HEK293 (cell line): ENCODE measurements around the gene HOXA3.

Source experiments
- BCL11A ChIP-seq: fragments of 450-650 bp; formaldehyde crosslinking; IDR thresholded peaks from 2 replicates; pipeline ENCODE4 v1.5.1; 2016; ENCODE audit warnings: low read depth, missing biosample characterization, missing genetic modification characterization
- GFI1B ChIP-seq: fragments of 450-650 bp; formaldehyde crosslinking; IDR thresholded peaks from 2 replicates; pipeline ENCODE4 v1.5.1; 2016; ENCODE audit warnings: missing biosample characterization, missing genetic modification characterization
- GLIS2 ChIP-seq: fragments of 450-650 bp; formaldehyde crosslinking; IDR thresholded peaks from 2 replicates; pipeline ENCODE4 v1.5.1; 2016; ENCODE audit warnings: missing biosample characterization, missing genetic modification characterization
- HOXC10 ChIP-seq: sonication (generic); formaldehyde crosslinking; IDR thresholded peaks from 2 replicates; pipeline ENCODE4 v1.8.1; 2023; ENCODE audit warnings: mild to moderate bottlenecking, missing genetic modification reagents
- HOXD13 ChIP-seq: sonication (generic); formaldehyde crosslinking; IDR thresholded peaks from 2 replicates; pipeline ENCODE4 v1.8.0; 2022; ENCODE audit warnings: missing genetic modification reagents, borderline replicate concordance
- KLF1 ChIP-seq: fragments of 450-650 bp; formaldehyde crosslinking; IDR thresholded peaks from 2 replicates; pipeline ENCODE4 v1.5.1; 2016; ENCODE audit warnings: missing biosample characterization, missing genetic modification characterization
- OSR2 ChIP-seq: fragments of 450-650 bp; formaldehyde crosslinking; IDR thresholded peaks from 2 replicates; pipeline ENCODE4 v1.5.1; 2016; ENCODE audit warnings: missing biosample characterization, missing genetic modification characterization
- RBAK ChIP-seq: fragments of 450-650 bp; formaldehyde crosslinking; IDR thresholded peaks from 2 replicates; pipeline ENCODE4 v1.5.1; 2016; ENCODE audit warnings: missing biosample characterization, missing genetic modification characterization
- SCRT2 ChIP-seq: fragments of 450-650 bp; formaldehyde crosslinking; IDR thresholded peaks from 2 replicates; pipeline ENCODE4 v1.5.1; 2016; ENCODE audit warnings: missing biosample characterization, missing genetic modification characterization
- ZFP41 ChIP-seq: fragments of 450-650 bp; formaldehyde crosslinking; IDR thresholded peaks from 2 replicates; pipeline ENCODE4 v1.5.1; 2016; ENCODE audit warnings: missing biosample characterization, missing genetic modification characterization, borderline replicate concordance
- ZNF138 ChIP-seq: fragments of 450-650 bp; formaldehyde crosslinking; IDR thresholded peaks from 2 replicates; pipeline ENCODE4 v1.5.1; 2016; ENCODE audit warnings: missing biosample characterization, missing genetic modification characterization, borderline replicate concordance
- ZNF211 ChIP-seq: fragments of 450-650 bp; formaldehyde crosslinking; IDR thresholded peaks from 2 replicates; pipeline ENCODE4 v1.5.1; 2016; ENCODE audit warnings: low read depth, missing biosample characterization, missing genetic modification characterization
- ZNF248 ChIP-seq: fragments of 450-650 bp; formaldehyde crosslinking; IDR thresholded peaks from 2 replicates; pipeline ENCODE4 v1.5.1; 2017; ENCODE audit warnings: missing biosample characterization, missing genetic modification characterization
- ZNF37A ChIP-seq: fragments of 450-650 bp; IDR thresholded peaks from 2 replicates; pipeline ENCODE4 v1.5.1; 2018; ENCODE audit warnings: missing biosample characterization, missing genetic modification characterization
- ZNF600 ChIP-seq: fragments of 450-650 bp; formaldehyde crosslinking; IDR thresholded peaks from 2 replicates; pipeline ENCODE4 v1.5.1; 2016; ENCODE audit warnings: missing biosample characterization, missing genetic modification characterization
- ZNF776 ChIP-seq: fragments of 450-650 bp; formaldehyde crosslinking; IDR thresholded peaks from 2 replicates; pipeline ENCODE4 v1.5.0; 2017; ENCODE audit warnings: missing biosample characterization, missing genetic modification characterization, borderline replicate concordance
- ZNF843 ChIP-seq: fragments of 450-650 bp; formaldehyde crosslinking; IDR thresholded peaks from 2 replicates; pipeline ENCODE4 v1.5.1; 2016; ENCODE audit warnings: missing biosample characterization, missing genetic modification characterization
- TF ChIP-seq, protein P1 (sequence below): fragments of 450-650 bp; formaldehyde crosslinking; optimal IDR thresholded peaks from 2 replicates; pipeline ENCODE3; 2016; ENCODE audit warnings: missing biosample characterization, mild to moderate bottlenecking, missing genetic modification characterization
- TF ChIP-seq, protein P2 (sequence below): fragments of 450-650 bp; formaldehyde crosslinking; IDR thresholded peaks from 2 replicates; pipeline ENCODE4 v1.5.1; 2016; ENCODE audit warnings: missing biosample characterization, missing genetic modification characterization, borderline replicate concordance
- TF ChIP-seq, protein P3 (sequence below): fragments of 450-650 bp; formaldehyde crosslinking; IDR thresholded peaks from 2 replicates; pipeline ENCODE4 v1.5.1; 2016; ENCODE audit warnings: missing biosample characterization, missing genetic modification characterization
- TF ChIP-seq, protein P4 (sequence below): fragments of 450-650 bp; formaldehyde crosslinking; IDR thresholded peaks from 2 replicates; pipeline ENCODE4 v1.5.1; 2017; ENCODE audit warnings: missing biosample characterization, missing genetic modification characterization
- TF ChIP-seq, protein P5 (sequence below): fragments of 450-650 bp; formaldehyde crosslinking; IDR thresholded peaks from 2 replicates; pipeline ENCODE4 v1.5.1; 2016; ENCODE audit warnings: missing biosample characterization, missing genetic modification characterization
- TF ChIP-seq, protein P6 (sequence below): fragments of 450-650 bp; formaldehyde crosslinking; IDR thresholded peaks from 2 replicates; pipeline ENCODE4 v1.5.1; 2016; ENCODE audit warnings: missing biosample characterization, missing genetic modification characterization

HOXA3 gene

DNA sequence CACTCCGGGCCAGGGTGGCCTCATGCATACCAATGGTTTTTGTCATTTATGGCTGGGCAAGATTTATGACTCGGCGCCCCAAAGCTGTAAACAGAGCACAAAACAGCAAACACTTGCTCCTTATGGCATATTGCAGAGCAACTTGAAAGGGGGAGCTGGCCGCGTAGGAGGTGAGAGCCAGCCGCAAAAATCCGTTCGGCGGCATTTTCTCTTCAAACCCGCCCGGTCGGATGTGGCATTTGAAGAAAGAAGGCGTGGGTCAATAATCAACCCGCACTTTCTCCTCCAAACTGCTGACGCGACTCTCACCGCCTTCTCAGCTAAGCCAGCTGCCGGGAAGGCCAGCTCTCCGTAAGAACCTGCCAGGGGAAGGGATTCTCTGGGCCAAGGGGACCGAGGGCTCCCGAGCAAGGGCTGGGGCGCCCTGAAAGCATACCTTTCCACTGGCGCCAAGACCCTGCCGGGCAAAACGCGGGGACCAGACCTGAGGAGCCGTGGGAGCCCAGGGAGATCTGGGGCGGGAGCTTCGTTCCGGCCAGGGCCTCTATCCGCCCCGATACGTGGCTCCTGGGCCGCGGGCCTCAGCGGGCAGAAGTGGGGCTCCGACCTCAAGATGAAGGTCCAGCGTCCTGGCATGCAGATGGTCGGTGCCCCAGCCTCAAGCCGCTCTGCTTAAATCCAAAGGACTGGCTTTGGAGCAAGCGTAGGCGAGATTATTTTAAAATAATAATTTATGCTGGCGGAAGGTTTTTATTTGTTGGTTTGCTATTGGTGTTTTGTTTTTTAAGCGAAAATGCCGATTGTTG lies 37.0 kb downstream of the HOXA3 start (continued):
- TF ChIP-seq, protein P1, sequence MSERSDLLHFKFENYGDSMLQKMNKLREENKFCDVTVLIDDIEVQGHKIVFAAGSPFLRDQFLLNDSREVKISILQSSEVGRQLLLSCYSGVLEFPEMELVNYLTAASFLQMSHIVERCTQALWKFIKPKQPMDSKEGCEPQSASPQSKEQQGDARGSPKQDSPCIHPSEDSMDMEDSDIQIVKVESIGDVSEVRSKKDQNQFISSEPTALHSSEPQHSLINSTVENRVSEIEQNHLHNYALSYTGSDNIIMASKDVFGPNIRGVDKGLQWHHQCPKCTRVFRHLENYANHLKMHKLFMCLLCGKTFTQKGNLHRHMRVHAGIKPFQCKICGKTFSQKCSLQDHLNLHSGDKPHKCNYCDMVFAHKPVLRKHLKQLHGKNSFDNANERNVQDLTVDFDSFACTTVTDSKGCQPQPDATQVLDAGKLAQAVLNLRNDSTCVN (tag by site-specific recombination), result peak; percentile 13
- TF ChIP-seq, protein P2, sequence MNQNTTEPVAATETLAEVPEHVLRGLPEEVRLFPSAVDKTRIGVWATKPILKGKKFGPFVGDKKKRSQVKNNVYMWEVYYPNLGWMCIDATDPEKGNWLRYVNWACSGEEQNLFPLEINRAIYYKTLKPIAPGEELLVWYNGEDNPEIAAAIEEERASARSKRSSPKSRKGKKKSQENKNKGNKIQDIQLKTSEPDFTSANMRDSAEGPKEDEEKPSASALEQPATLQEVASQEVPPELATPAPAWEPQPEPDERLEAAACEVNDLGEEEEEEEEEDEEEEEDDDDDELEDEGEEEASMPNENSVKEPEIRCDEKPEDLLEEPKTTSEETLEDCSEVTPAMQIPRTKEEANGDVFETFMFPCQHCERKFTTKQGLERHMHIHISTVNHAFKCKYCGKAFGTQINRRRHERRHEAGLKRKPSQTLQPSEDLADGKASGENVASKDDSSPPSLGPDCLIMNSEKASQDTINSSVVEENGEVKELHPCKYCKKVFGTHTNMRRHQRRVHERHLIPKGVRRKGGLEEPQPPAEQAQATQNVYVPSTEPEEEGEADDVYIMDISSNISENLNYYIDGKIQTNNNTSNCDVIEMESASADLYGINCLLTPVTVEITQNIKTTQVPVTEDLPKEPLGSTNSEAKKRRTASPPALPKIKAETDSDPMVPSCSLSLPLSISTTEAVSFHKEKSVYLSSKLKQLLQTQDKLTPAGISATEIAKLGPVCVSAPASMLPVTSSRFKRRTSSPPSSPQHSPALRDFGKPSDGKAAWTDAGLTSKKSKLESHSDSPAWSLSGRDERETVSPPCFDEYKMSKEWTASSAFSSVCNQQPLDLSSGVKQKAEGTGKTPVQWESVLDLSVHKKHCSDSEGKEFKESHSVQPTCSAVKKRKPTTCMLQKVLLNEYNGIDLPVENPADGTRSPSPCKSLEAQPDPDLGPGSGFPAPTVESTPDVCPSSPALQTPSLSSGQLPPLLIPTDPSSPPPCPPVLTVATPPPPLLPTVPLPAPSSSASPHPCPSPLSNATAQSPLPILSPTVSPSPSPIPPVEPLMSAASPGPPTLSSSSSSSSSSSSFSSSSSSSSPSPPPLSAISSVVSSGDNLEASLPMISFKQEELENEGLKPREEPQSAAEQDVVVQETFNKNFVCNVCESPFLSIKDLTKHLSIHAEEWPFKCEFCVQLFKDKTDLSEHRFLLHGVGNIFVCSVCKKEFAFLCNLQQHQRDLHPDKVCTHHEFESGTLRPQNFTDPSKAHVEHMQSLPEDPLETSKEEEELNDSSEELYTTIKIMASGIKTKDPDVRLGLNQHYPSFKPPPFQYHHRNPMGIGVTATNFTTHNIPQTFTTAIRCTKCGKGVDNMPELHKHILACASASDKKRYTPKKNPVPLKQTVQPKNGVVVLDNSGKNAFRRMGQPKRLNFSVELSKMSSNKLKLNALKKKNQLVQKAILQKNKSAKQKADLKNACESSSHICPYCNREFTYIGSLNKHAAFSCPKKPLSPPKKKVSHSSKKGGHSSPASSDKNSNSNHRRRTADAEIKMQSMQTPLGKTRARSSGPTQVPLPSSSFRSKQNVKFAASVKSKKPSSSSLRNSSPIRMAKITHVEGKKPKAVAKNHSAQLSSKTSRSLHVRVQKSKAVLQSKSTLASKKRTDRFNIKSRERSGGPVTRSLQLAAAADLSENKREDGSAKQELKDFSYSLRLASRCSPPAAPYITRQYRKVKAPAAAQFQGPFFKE, result no peak
- TF ChIP-seq ZNF600 (peak; percentile 60; the same call in 1 of the 2 replicates), GLIS2 (tag by site-specific recombination) (no peak), BCL11A (tag by site-specific recombination) (peak; percentile 34; the same call in 1 of the 2 replicates), HOXD13 (CRISPR knock-in tag) (peak; percentile 96), ZFP41 (tag by site-specific recombination) (no peak), SCRT2 (tag by site-specific recombination) (no peak), RBAK (tag by site-specific recombination) (no peak), ZNF211 (tag by site-specific recombination) (no peak), OSR2 (tag by site-specific recombination) (peak; percentile 85), ZNF776 (tag by site-specific recombination) (no peak), GFI1B (peak; percentile 79), KLF1 (tag by site-specific recombination) (peak; percentile 46; the same call in 1 of the 2 replicates), ZNF248 (no peak), ZNF843 (peak; percentile 96), ZNF37A (no peak), ZNF138 (tag by site-specific recombination) (no peak), HOXC10 (CRISPR knock-in tag) (0 out of 2 replicates have a peak, but pooled peaks have one; percentile 62)
- TF ChIP-seq, protein P3, sequence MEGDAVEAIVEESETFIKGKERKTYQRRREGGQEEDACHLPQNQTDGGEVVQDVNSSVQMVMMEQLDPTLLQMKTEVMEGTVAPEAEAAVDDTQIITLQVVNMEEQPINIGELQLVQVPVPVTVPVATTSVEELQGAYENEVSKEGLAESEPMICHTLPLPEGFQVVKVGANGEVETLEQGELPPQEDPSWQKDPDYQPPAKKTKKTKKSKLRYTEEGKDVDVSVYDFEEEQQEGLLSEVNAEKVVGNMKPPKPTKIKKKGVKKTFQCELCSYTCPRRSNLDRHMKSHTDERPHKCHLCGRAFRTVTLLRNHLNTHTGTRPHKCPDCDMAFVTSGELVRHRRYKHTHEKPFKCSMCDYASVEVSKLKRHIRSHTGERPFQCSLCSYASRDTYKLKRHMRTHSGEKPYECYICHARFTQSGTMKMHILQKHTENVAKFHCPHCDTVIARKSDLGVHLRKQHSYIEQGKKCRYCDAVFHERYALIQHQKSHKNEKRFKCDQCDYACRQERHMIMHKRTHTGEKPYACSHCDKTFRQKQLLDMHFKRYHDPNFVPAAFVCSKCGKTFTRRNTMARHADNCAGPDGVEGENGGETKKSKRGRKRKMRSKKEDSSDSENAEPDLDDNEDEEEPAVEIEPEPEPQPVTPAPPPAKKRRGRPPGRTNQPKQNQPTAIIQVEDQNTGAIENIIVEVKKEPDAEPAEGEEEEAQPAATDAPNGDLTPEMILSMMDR (tag by site-specific recombination), result no peak
- TF ChIP-seq, protein P4, sequence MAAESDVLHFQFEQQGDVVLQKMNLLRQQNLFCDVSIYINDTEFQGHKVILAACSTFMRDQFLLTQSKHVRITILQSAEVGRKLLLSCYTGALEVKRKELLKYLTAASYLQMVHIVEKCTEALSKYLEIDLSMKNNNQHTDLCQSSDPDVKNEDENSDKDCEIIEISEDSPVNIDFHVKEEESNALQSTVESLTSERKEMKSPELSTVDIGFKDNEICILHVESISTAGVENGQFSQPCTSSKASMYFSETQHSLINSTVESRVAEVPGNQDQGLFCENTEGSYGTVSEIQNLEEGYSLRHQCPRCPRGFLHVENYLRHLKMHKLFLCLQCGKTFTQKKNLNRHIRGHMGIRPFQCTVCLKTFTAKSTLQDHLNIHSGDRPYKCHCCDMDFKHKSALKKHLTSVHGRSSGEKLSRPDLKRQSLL (tag by site-specific recombination), result no peak
- TF ChIP-seq, protein P5, sequence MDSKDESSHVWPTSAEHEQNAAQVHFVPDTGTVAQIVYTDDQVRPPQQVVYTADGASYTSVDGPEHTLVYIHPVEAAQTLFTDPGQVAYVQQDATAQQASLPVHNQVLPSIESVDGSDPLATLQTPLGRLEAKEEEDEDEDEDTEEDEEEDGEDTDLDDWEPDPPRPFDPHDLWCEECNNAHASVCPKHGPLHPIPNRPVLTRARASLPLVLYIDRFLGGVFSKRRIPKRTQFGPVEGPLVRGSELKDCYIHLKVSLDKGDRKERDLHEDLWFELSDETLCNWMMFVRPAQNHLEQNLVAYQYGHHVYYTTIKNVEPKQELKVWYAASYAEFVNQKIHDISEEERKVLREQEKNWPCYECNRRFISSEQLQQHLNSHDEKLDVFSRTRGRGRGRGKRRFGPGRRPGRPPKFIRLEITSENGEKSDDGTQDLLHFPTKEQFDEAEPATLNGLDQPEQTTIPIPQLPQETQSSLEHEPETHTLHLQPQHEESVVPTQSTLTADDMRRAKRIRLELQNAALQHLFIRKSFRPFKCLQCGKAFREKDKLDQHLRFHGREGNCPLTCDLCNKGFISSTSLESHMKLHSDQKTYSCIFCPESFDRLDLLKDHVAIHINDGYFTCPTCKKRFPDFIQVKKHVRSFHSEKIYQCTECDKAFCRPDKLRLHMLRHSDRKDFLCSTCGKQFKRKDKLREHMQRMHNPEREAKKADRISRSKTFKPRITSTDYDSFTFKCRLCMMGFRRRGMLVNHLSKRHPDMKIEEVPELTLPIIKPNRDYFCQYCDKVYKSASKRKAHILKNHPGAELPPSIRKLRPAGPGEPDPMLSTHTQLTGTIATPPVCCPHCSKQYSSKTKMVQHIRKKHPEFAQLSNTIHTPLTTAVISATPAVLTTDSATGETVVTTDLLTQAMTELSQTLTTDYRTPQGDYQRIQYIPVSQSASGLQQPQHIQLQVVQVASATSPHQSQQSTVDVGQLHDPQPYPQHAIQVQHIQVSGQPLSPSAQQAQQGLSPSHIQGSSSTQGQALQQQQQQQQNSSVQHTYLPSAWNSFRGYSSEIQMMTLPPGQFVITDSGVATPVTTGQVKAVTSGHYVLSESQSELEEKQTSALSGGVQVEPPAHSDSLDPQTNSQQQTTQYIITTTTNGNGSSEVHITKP (tag by site-specific recombination), result peak; percentile 59
- TF ChIP-seq, protein P6, sequence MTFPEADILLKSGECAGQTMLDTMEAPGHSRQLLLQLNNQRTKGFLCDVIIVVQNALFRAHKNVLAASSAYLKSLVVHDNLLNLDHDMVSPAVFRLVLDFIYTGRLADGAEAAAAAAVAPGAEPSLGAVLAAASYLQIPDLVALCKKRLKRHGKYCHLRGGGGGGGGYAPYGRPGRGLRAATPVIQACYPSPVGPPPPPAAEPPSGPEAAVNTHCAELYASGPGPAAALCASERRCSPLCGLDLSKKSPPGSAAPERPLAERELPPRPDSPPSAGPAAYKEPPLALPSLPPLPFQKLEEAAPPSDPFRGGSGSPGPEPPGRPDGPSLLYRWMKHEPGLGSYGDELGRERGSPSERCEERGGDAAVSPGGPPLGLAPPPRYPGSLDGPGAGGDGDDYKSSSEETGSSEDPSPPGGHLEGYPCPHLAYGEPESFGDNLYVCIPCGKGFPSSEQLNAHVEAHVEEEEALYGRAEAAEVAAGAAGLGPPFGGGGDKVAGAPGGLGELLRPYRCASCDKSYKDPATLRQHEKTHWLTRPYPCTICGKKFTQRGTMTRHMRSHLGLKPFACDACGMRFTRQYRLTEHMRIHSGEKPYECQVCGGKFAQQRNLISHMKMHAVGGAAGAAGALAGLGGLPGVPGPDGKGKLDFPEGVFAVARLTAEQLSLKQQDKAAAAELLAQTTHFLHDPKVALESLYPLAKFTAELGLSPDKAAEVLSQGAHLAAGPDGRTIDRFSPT (tag by site-specific recombination), result 0 out of 2 replicates have a peak, but pooled peaks have one; percentile 33
